ENCODE measurements around the gene SLC24A3. TPM values are rescaled to one million over a fixed set of nuclear protein-coding genes. Genes with fewer than 3 reads are reported as not detected.
"Not testable (repeated sequence)": the region's sequence is repeated elsewhere in the genome, so short reads cannot be mapped to it uniquely, and the experiment has no call there.

SLC24A3 gene
- total and polyA plus RNA-seq, 5 experiments from 2014 or later: not detected

DNA sequence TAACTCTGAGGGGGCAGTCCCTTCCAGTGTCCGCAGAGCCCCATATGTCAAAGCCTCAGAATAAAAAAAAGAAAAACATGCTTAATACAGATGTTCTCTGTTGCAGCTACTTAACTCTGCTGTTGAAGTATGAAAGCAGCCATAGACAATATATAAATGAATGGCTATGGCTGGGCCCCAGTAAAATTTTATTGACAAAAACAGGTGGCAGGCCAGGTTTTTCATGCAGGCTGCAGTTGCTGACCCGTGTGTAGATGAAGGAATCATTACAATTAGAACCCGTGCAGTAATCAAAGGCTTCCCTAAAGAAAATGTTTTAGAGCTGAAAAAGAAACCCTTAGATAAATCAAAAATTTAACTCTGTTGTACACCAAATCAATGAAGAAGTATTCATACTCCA, 532.7 kb downstream of the SLC24A3 start:
- Mint-ChIP-seq H3K4me3 (no peak overlapping the region), H3K27ac (no peak overlapping the region), H3K4me1 (no peaks in the 10 kb centered on the region), H3K27me3 (peaks cover 0 to 29% (median 9%) of the 10 kb centered on the region in 5 donors), H3K9me3 (peaks cover 0 to 16% (median 6%) of the 10 kb centered on the region in 9 donors), H3K36me3 (no peaks in the 10 kb centered on the region)
- no peak for ATAC-seq
- POLR2A ChIA-PET: no interaction called here
- no peak for DNase-seq

DNA sequence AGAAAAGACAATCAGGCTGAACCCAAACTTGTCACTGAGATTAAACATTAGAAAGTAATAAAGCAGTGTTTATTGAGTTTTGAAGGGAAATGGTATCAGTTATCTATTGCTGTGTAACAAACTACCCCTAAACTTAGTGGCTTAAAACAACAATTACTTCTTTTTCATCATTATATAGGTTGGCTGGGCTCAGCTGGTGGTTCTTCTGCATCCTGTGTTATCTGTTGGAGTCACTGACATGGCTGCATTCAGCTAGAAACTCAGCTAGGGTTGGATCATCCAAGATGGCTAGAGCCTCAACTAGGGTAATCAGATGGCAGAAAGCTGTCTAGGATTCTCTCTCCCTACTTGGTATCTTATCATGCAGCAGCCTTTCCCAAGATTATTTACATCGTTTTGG, 533.1 kb downstream of the SLC24A3 start:
- POLR2A ChIA-PET: no interaction called here
- Mint-ChIP-seq H3K27ac (no peak overlapping the region), H3K4me1 (peaks cover 0 to 2% (median 0%) of the 10 kb centered on the region in 4 donors), H3K9me3 (peaks cover 0 to 16% (median 6%) of the 10 kb centered on the region in 9 donors), H3K36me3 (no peaks in the 10 kb centered on the region), H3K4me3 (no peak overlapping the region), H3K27me3 (peaks cover 0 to 26% (median 9%) of the 10 kb centered on the region in 5 donors)
- ATAC-seq: no peak
- no peak for DNase-seq

DNA sequence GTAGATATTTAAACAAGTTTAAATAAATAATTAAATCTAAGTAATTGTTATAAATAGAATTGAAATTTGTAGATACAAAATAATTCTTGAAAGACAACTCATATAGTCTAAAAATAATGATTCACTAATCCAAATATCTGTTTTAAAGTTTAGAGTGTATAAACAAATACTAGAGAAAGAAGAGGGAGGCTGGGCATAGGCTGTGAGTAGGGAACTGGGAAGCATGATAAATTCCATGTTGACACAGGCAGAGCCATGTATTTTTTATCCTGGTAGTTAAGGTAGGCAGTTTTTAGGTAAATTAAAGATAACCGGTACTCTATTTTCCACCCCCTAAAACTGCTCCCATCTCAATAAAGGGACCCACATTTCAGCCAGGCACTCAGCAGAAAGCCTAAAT, 534.0 kb downstream of the SLC24A3 start:
- no peak overlapping the region for H3K4me3 Mint-ChIP-seq
- H3K9me3 Mint-ChIP-seq: peaks cover 0 to 16% (median 6%) of the 10 kb centered on the region in 9 donors
- peaks cover 0 to 5% (median 0%) of the 10 kb centered on the region in 4 donors for H3K4me1 Mint-ChIP-seq
- POLR2A ChIA-PET: no interaction called here
- DNase-seq (no peak), ATAC-seq (no peak)
- H3K36me3 Mint-ChIP-seq: no peaks in the 10 kb centered on the region
- H3K27ac Mint-ChIP-seq: no peak overlapping the region
- H3K27me3 Mint-ChIP-seq: peaks cover 1 to 23% (median 12%) of the 10 kb centered on the region in 5 donors

DNA sequence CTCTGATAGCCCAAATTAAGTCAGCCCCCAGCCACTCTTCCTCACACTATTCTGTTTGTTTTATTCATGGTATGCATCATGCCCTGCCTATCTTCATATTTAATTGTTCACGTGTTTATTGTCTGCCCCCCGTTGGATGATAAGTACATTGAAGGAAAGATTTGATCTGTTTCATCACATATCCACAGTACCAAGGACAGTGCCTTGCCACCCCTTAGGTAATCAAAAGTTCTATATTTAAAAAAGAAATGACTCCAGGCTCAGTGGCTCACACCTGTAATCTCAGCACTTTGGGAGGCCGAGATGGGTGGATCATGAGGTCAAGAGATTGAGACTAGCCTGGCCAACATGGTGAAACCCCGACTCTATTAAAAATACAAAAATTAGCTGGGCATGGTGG, 535.5 kb downstream of the SLC24A3 start:
- POLR2A ChIA-PET: no interaction called here
- no peak for DNase-seq
- Mint-ChIP-seq H3K27me3 (peaks cover 4 to 27% (median 10%) of the 10 kb centered on the region in 5 donors), H3K4me1 (peaks cover 0 to 5% (median 0%) of the 10 kb centered on the region in 4 donors), H3K27ac (no peak overlapping the region), H3K4me3 (no peak overlapping the region), H3K36me3 (no peaks in the 10 kb centered on the region), H3K9me3 (peaks cover 0 to 16% (median 6%) of the 10 kb centered on the region in 9 donors)
- ATAC-seq: no peak

DNA sequence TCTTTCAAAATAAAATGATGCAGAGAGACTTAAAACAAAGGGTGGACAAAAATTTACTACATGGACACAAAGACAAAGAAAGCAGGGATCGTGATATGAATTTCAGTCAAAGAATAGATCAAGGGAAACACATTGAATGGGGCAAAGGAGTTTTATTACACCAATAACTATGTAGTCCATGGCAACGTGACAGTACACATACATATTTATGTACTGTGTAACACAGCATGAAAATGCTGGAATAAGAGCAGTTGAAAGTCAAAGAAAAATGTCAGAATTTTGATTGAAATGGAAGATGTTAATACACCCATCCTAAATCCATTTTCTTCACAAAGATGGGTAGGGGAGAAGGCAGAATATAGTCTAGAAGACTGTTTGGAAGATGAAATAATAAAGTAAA, 536.2 kb downstream of the SLC24A3 start:
- no peak overlapping the region for H3K4me3 Mint-ChIP-seq
- H3K36me3 Mint-ChIP-seq: no peaks in the 10 kb centered on the region
- POLR2A ChIA-PET: no interaction called here
- H3K27ac Mint-ChIP-seq: no peak overlapping the region
- no peak for DNase-seq
- H3K4me1 Mint-ChIP-seq: peaks cover 0 to 5% (median 0%) of the 10 kb centered on the region in 4 donors
- H3K9me3 Mint-ChIP-seq: peaks cover 0 to 16% (median 6%) of the 10 kb centered on the region in 9 donors
- H3K27me3 Mint-ChIP-seq: peaks cover 5 to 30% (median 13%) of the 10 kb centered on the region in 5 donors
- no peak for ATAC-seq

DNA sequence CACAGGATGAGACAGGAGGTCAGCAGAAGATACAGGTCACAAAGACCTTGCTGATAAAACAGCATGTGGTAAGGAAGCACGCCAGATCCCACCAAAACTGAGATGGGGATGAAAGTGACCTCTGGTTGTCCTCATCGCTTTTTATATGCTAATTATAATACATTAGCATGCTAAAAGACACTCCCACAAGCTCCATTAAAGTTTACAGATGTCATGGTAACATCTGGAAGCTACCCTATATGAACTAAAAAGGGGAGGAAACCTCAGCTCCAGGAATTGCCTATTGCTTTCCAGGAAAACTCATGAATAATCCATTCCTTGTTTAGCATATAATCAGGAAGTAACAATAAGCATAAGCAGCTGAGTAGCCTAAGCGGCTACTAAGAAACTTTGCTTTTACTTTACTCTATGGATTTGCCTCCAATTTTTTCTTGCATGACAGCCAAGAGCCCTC, 537.2 kb downstream of the SLC24A3 start:
- Mint-ChIP-seq H3K9me3 (peaks cover 0 to 13% (median 5%) of the 10 kb centered on the region in 9 donors), H3K36me3 (no peaks in the 10 kb centered on the region), H3K27me3 (peaks cover 3 to 37% (median 14%) of the 10 kb centered on the region in 5 donors), H3K4me3 (no peak overlapping the region), H3K27ac (no peak overlapping the region), H3K4me1 (peaks cover 0 to 5% (median 0%) of the 10 kb centered on the region in 4 donors)
- POLR2A ChIA-PET: no interaction called here
- DNase-seq: no peak
- no peak for ATAC-seq

DNA sequence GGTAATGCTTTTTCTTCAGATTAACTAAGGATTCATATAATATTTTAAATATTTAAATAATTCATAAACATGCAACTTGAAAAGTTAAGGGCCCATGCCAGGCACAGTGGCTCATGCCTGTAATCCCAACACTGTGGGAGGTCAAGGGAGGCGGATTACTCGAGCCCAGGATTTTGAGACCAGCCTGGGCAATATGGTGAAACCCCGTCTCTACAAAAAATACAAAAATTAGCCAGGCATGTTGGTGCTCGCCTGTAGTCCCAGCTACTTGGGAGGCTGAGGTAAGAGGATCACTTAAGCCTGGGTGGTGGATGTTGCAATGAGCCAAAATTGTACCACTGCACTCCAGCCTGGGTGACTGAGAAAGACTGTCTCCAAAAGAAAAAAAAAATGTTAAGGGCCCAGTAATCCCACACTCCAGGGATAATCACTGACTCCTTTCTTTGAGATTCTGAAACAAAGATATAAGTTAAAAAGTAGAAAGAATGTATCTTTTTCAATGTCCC, 537.7 kb downstream of the SLC24A3 start:
- ATAC-seq: no peak
- Mint-ChIP-seq H3K36me3 (no peaks in the 10 kb centered on the region), H3K9me3 (peaks cover 0 to 10% (median 4%) of the 10 kb centered on the region in 9 donors), H3K4me3 (no peak overlapping the region), H3K4me1 (peaks cover 0 to 5% (median 0%) of the 10 kb centered on the region in 4 donors), H3K27ac (no peak overlapping the region), H3K27me3 (peaks cover 3 to 40% (median 14%) of the 10 kb centered on the region in 5 donors)
- DNase-seq: no peak
- POLR2A ChIA-PET: no interaction called here

DNA sequence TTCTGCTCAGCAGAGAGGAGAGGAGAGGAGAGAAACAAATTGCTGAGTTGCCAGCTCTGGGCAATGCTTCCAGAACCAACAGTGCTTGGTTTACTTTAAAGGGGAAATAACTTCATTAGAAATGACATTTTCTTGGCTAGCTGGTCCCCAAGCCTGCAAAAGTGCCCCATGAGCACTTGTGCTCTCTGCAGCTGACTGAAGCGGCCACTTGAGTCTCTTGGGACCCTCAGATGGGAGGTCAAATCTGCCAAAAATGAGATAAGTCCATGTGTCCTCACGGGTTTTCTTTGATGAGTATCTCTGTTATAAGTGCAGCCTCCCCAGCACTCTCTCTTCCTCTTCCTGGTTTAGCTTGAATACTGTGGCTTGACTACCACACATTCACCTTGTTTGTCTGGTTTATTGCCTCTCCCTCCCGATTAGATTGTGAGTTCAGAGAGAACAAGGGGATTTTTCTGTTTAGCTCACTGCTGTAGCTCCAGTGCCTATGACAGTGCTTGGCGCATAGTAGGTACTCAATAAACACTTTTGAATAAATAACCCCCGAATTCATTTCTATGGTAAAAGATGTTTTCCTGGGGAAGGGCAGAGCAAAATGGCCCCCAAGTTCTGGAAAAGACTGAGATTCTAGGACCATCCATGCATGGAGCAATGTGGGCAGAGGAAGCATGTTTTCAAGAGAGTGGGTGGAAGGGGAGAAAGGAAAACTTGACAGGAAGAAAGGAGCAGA, 538.6 kb downstream of the SLC24A3 start:
- no peaks in the 10 kb centered on the region for H3K36me3 Mint-ChIP-seq
- POLR2A ChIA-PET: no interaction called here
- DNase-seq (no peak), ATAC-seq (no peak)
- no peak overlapping the region for H3K27ac Mint-ChIP-seq
- H3K9me3 Mint-ChIP-seq: peaks cover 0 to 3% (median 0%) of the 10 kb centered on the region in 9 donors
- H3K27me3 Mint-ChIP-seq: peaks cover 4 to 43% (median 13%) of the 10 kb centered on the region in 5 donors
- H3K4me1 Mint-ChIP-seq: peaks cover 0 to 5% (median 0%) of the 10 kb centered on the region in 4 donors
- no peak overlapping the region for H3K4me3 Mint-ChIP-seq

DNA sequence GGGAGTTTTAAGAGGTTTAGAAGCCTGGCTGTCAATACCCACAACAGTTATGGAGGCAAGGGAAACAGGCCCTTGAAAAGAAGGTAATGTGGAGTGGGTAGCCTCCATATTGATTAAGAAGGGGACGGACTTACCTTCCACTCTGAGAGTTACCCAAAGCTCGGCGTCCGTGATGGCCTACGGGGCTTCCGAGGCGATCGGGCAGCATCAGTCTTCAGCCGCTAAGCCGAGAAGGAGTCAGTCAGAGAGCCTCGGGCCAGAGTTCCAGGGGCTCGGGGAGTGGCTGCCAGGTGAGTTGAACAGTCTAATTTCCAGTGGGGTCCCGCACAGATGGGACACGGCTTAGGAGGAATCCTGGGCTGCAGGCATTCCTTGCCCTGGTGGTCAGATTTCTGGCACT, 541.8 kb downstream of the SLC24A3 start:
- DNase-seq, H3K4me3 Mint-ChIP-seq, ATAC-seq, POLR2A ChIA-PET, H3K9me3 Mint-ChIP-seq, H3K36me3 Mint-ChIP-seq, H3K27ac Mint-ChIP-seq: not testable (repeated sequence)
- H3K4me1 Mint-ChIP-seq: peaks cover 0 to 14% (median 0%) of the 10 kb centered on the region in 4 donors
- peaks cover 16 to 64% (median 33%) of the 10 kb centered on the region in 5 donors for H3K27me3 Mint-ChIP-seq

DNA sequence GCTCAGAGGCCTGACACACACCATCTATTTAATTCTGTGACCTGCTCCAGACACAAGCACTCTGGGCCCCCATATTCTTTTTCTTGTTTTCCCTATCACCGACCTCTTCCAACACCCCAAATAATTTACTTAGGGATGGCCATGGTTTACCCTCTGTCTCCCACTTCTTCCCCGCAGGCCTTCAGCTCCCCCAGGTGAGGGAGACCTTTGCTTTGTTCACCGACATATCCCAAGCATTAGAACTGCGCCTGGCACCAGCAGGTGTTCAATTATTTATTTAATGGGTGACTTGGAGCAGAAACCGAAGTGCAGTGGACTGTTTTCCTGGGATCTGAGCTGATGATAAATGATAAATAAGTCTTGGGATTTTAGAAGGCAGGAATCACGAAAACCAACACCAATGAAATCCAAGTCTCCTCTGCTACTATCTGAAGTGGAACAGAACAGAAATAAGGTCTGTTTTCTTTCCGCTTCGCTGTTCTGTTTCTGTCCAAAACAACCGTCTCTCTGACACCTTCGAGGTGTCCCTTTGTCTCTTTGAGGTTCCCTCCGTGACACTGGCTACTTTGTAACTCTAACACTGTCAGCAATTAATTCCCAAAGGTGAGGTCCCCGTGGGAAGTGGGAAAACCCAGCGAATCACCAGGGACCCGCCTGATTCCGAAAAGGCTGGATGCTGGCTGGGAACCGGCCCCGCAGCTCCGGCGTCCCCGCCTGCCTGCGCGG, 544.5 kb downstream of the SLC24A3 start:
- DNase-seq (no peak), ATAC-seq (no peak)
- Mint-ChIP-seq H3K4me1 (peaks cover 0 to 9% (median 0%) of the 10 kb centered on the region in 4 donors), H3K27ac (no peak overlapping the region), H3K4me3 (peak overlapping the region in 1 of 10 donors; percentile 26), H3K36me3 (no peaks in the 10 kb centered on the region), H3K9me3 (peaks cover 0 to 5% (median 0%) of the 10 kb centered on the region in 9 donors), H3K27me3 (peaks cover 17 to 69% (median 39%) of the 10 kb centered on the region in 5 donors)
- POLR2A ChIA-PET: no interaction called here

DNA sequence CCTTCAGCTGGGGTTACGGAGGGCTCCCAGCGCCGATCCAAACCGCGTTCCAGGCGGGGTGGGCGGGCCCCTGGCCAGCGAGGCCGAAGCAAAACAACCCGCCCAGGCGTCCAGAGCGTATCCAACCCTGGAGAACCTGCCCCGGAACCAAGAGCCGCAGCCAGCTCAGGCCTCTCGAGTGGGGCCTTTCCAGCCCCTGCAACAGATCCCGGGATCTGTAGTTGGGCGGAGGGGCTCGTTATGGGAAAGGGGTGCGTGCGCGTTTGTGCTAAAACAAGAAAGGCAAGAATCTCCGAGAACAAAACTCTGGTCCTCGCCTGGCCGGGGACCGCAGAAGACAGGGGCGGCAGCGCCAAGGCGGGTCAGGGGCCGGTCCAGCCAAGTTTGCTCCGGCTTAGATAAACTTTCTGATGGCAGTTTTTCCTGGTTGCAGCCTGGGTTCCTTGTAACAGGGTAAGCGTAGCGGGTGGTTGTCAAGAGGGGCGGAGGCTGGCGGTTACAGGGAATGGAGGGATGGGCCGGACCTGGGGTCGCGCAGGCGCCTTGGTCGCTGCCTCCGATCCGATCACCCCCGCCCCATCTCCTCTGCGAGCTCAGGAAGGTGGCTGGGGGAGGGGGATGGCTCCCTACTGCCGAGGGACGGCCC, 545.2 kb downstream of the SLC24A3 start:
- Mint-ChIP-seq H3K27ac (no peak overlapping the region), H3K27me3 (peaks cover 17 to 64% (median 38%) of the 10 kb centered on the region in 5 donors), H3K9me3 (peaks cover 0 to 5% (median 0%) of the 10 kb centered on the region in 9 donors), H3K36me3 (no peaks in the 10 kb centered on the region), H3K4me3 (peak overlapping the region in 3 of 10 donors; percentile 7 to 77 (median 43)), H3K4me1 (peaks cover 0 to 9% (median 0%) of the 10 kb centered on the region in 4 donors)
- POLR2A ChIA-PET: no interaction called here
- ATAC-seq (no peak), DNase-seq (no peak)

DNA sequence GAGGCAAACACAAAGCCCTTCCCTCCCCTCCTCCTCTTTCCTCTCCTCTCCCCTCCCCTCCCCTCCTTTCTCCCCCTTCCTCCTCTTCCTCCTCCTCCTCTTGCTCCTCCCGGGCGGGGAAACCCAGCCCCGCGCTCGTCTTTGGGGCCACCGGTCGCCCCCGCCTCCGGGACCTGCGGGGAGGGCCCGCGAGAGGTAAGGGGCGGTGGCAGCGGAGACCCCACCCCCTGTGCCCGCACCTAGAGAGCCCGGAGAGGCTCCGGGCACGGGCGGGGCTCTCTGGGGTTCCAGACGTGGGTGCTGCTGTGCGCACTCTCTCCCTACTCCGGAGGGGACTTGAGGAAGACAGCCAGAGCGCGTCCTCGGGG, 545.7 kb downstream of the SLC24A3 start, which contains the start of gene RIN2:
Gene RIN2 (plus strand): TSS at position 126 of the 368 bp plus-strand sequence. CDS start 131,344 bp downstream, outside the sequence.
- Mint-ChIP-seq H3K4me1 (peaks cover 0 to 9% (median 0%) of the 10 kb centered on the region in 4 donors), H3K27ac (no peak within 1 kb of the TSS), H3K4me3 (peak within 1 kb of the TSS in 5 of 10 donors; percentile 7 to 77 (median 34)), H3K9me3 (peaks cover 0 to 5% (median 0%) of the 10 kb centered on the region in 9 donors), H3K27me3 (peaks cover 15 to 58% (median 37%) of the 10 kb centered on the region in 5 donors), H3K36me3 (no peaks in the 10 kb centered on the region)
- DNase-seq (no peak), ATAC-seq (no peak)
- POLR2A ChIA-PET: no interaction called here
